DMS153 treated with DMSO at 0.1 percent for 48 hours (cell line): ENCODE data around the gene SMPDL3A.

ENCODE experiments used
- DNase-seq: peaks from one replicate; lab custom pipeline; 2025; ENCODE audit not compliant: unreplicated experiment; lab: John Stamatoyannopoulos, UW

The SMPDL3A gene

DNA sequence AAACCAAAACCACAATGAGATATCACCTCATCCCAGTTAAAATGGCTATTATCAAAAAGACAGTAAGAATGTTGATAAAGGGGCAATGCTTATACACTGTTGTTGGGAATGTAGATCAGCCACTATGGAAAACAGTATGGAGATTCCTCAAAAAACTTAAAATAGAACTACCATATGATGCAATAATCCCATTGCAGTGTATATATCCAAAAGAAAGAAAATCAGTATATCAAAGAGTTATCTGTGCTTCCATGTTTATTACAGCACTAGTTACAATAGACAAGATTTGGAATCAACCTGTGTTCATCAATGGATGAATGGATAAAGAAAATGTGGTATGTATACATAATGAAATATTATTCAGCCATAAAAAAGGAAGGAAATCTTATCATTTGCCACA is 13.1 kb upstream of the SMPDL3A start:
- DNase-seq, result no peak

DNA sequence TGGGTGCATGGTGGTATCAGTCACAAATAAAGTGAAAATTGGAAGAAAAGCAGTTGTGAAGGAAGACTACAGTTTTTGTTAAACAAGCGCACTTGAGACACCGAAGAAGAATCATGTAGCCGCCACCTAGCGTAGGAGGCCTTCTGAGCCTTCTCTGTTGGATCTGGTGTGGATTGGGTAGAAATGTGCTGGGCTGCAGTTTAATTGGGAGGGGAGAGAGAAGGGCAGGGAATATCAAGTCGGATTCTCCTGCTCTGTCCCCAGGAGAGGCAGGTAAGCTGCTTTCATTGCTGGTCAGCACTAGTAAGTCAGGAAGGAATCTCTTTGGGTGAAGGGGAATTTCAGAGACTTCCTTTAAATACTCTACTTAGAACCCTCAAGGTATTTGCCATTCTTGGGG is 10.8 kb upstream of the SMPDL3A start:
- no peak for DNase-seq

DNA sequence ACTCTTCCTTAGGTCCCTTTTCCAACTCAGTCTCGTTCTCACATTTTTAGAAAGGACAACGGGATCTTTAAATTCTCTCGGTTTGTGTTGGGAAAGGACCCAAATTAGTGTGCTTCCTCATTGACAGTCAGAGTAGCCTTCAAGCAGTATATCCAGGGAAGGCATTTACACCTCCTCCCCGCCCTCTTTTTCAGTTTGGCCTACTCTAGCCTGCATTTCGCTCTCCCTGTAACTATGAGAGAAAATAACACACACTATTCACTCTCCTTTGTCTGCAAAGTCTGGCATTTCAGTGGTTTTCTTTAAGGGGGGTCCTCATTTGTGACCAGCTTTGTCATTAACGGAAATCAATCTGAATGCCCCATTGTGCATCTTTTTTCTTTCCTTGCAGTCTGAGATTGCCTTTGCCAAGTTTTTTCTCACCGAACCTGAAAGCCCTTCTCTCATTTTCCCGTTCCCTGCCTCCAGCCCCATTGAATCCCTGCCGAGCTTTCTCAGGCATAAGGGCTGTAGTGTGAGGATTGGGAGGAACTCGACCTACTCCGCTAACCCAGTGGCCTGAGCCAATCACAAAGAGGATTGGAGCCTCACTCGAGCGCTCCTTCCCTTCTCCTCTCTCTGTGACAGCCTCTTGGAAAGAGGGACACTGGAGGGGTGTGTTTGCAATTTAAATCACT is 9.9 kb upstream of the SMPDL3A start:
- no peak for DNase-seq

DNA sequence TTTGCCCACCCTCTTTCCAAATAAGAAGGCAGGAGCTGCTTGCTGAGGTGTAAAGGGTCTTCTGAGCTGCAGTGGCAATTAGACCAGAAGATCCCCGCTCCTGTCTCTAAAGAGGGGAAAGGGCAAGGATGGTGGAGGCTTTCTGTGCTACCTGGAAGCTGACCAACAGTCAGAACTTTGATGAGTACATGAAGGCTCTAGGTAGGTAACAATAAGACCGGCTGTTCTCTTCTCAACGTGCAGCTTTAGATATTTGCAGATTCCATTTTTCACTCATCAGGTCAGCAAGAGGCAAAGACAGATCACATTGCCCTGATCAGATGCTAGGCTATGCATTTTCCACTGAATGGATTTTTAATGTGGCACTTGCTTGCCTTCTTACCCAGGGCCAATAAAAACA is 9.4 kb upstream of the SMPDL3A start, which contains the start of gene FABP7:
Gene FABP7 (plus strand): TSS at position 50 of the 400 bp plus-strand sequence. CDS start 79 bp downstream, at position 129.
- DNase-seq, result no peak

DNA sequence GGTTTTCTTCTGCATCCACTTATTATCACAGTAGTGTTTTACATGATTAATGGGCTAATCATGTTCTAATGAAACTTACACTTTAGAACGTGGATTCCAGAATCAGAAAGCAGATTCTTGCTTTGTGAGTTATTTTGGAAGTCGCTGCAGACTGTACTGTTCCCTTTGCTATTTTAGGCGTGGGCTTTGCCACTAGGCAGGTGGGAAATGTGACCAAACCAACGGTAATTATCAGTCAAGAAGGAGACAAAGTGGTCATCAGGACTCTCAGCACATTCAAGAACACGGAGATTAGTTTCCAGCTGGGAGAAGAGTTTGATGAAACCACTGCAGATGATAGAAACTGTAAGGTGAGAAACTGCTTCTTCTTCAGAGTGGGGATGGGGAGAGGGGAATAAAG is 8.9 kb upstream of the SMPDL3A start:
- no peak for DNase-seq

DNA sequence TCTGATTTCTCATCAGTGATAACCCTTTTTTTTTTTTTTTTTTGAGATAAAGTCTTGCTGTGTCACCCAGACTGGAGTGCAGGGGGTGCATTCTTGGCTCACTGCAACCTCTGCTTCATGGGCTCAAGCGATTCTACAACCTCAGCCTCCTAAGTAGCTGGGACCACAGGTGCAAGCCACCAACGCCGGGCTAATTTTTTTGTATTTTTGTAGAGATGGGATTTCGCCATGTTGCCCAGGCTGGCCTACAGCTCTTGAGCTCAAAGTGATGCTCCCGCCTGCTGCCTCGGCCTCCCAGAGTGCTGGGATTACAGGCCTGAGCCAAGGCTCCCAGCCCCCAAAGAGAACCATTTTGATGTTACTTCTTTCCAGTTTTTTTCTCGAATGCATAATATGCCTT is 7.3 kb upstream of the SMPDL3A start:
- DNase-seq, result no peak

DNA sequence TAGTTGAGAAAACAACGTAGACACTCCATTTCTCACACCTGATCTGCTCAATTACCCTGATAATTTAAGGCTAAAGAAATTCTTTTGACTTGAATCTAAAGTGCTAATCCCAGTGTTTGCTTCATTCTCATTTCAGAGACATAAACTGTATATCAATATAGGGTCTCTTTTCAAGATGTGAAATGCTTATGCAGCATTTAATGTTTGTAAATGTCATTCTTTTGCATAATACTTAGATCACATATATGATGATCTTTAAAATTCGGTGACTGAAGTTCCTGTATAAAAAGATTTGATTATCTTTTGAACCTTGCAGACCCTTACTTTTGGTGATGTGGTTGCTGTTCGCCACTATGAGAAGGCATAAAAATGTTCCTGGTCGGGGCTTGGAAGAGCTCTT is 5.7 kb upstream of the SMPDL3A start:
- no peak for DNase-seq

DNA sequence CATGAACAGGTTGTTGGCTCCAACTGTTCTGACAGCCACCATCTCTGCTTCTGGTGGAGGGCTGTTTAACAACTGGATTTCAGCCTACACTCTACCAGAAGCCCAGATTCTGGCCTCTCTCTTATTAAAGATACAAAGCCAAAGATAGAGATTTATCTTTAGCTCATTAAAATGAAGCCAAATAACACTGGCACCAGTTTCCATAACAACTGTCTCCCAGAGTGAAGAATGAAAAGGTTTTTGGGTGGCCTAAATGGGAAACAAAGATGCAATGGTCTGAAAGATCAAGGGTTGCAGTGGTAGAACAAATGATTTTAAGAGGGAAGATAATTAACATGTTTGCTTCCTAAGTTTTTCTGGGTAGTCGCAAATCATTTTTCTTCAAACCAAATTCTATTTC is 3.2 kb upstream of the SMPDL3A start:
- DNase-seq, result no peak

DNA sequence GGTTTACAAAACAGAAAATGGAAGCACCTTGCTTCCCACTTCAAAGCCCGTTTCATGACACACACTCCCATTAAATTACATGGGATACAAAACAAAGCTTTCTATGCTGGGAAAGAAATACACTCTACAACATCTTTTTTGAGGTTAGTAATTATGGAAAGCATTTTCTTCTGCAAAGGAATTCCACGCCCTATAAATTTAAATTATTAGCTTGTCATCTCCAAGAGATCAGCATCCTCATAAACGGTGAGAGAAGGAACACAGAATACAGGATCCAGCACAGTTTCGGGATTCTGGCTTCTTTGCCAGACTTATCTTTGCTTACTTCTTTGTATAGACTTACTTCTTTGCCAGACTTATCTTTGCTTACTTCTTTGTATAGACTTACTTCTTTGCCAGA is 1.3 kb upstream of the SMPDL3A start:
- no peak for DNase-seq

DNA sequence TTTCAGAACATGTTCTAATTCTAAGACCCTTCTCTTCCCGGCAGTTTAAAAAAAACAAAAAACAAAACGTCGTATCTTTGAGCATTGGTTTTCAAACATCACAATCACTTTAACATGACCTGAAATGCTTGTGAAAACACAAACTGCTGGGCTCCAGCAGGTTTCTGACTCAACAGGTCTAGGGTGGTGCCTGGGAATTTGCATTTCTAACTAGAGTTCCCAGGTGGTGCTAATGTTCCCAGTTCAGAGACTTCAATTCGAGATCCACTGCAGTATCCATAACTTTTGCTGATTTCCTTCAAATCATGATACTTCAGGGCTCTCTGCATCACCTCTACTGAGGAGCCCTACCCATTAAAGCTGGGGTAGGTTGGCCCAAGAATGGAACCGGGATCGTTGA is 850 bp upstream of the SMPDL3A start:
- DNase-seq, result no peak

DNA sequence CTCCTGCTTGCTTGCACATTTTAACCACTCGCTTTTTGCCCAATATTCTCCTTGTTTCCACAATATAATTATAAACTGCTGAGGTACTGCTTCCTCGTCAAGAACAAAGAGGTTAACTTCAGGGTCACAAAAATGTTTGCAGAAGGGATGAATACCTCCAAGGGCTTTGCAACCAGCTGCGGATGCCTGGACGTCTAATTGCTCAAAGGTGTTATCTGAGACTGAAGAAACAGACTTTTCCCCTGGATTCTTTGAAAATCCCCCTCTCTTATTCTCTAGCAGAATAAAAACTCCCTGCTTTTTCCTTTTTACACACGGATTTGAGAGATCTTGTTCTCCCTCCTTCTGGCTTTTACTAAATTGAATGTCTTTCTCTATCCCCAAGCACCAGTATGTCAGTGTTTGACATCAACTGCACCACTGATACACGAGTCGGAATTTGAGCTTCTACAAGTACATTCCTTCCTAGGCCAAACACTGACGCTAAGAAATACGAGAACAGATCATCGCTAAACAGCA is 336 bp upstream of the SMPDL3A start:
- DNase-seq, result no peak

DNA sequence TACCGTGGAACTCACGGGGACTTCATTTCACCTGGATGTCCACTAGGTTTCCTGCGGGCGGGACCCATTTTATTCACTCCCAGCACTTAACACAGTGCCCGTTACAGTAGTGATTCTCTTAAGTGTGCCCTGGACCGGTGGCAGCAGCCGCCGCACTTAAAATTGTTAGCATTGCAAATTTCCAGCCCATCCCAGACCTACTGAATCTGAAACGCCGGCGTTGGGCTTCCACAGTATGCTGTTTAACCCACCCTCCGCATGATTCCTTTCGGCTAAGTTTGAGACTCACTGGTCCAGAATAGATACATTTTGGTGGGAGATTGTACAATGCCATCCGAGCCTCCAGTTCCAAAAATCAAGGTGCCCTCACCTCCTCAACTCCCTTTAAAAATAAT is 967 bp downstream of the SMPDL3A start:
- DNase-seq, result peak; percentile 55

DNA sequence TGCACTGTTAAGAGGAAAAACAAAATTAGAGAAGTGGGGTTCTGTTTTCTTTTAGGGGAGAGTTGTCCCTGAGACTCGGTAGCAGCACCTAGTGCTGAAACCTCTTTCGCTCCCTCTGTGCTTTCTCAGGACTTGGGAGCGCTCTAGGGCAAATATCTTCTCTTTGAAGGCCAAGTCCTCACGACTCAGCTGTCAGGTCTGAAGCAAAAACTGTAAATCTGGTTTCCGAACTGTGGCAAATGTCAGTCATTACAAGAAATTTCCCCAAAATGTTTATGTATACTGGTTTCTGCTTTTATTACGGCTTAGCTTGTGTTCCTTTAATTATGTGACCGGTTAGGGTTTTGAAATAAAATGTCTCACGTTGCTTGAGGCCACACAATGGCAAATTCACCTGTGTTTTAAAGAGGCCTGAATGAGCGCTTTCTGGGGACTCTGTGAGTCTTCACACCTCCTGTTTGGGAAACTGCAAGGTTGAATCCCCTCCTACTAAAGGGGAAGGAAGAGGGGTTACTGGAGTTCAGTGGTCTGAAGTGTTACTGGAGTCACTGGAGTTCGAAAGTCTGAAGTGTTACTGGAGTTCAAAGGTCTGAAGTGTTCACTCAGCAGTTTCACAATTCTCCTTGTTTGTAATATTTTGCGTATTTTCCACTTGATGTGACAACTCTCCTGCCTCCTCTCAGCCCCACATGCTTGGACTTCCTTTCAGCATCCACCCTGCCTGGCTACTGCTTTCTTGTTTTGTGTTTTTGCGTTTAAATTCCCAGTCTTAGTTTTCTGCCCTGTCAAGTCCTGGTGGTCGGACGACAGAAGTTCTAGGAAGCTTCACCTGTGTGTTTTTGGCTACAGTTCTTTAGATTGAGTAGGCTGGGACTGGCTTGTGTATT is 1.6 kb downstream of the SMPDL3A start:
- DNase-seq, result no peak

DNA sequence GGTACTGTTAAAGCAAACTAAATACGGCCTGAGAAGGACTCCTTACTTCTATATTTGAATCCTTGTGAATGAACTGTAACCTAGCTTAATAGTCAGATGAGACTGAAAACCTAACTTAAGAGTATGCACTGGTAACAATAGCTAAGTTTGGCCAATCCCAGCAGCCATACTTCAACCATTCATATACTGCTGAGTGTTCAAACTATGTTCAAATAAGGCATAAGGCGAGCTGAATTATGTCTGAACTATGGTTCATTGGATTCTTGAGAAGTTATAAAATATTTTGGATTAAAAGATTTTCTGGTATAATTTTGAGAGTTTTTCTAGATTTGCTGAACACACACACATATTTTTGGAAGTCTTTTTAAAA is 2.2 kb downstream of the SMPDL3A start:
- no peak for DNase-seq

DNA sequence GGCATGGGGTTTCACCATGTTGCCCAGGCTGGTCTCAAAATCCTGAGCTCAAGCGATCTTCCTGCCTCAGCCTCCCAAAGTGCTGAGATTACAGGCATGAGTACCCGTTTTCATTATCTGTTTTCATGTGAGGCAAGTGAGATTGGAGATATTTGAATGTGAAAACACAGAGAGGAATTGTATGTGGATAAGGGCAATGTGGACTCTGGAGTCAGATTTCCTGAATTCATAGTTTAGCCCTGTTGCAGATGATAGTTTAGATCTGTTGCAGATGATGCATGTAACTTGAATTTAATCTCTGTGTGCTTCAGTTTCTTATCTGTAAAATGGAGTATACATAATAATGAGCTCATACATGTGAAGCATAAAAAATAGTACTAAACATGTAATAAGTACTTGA is 3.7 kb downstream of the SMPDL3A start:
- no peak for DNase-seq

DNA sequence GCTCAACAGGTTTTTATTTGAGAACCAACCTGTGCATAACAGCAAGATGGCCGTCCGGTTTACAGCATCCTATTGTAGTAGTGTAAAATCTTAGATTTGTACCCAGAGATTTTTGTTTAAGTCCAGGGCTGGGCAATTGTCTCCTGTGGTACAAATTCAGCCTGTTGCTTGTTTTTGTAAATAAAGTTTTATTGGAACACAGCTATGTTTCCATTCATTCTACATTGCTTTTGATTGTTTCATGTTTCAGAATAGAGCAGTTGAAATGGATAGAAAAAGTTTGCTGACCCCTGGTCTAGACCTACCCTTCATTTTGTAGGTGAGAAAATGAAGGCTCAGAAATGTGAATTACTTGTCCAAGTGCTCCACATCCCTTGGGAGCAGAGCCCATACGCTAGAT is 8.5 kb downstream of the SMPDL3A start:
- no peak for DNase-seq

DNA sequence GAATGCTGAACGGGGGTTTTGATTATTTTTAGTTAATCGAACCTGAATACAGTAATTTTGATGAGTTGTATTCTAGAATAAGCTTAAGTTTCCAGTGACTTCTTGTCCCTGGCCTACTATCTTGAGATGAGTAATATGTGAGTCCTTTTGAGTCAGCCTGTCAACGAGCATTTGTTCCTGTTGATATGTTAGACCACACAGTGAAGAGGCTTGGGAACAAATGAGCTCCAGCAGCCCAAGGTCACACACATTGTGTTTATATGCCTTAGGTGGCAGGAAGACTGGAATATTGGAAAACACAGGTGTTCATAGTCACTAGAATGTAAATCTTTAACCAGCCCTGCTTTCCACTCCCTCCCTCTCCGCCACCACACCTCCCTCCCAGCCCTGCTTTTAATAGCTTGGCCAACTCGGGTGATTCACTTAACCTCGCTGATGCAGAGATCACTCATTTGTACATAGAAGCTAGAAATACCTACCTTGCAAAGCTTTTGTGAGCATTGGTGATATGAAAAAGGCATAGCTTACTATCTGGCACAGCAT is 9.1 kb downstream of the SMPDL3A start:
- DNase-seq, result no peak

DNA sequence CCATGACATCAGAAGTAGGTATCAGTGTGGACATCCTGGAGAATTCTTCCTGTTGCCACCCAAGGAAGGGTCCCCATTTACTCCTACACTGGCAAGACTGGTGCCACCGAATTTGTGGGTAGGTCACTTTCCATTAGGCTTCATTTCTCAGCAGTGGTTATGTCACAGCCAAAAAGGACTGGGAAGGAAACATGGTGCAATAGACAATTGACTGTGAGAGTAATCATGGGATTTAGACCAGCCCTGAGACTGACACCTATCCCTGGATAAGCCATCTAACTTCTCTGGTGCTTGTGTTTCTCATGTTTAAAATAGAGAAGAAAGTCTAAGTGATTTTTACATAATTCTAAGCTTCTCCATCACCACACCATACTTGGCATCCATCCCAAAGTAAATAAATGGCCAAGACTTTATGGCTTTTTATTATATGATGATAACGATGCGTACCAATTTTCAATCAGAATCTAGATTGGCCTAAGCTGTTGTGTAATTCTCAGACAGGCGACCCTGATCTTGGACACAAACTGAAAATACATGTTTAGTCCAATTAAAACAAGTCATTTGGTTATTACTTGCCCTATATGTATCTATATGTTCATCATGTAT is 10.2 kb downstream of the SMPDL3A start:
- DNase-seq, result no peak

DNA sequence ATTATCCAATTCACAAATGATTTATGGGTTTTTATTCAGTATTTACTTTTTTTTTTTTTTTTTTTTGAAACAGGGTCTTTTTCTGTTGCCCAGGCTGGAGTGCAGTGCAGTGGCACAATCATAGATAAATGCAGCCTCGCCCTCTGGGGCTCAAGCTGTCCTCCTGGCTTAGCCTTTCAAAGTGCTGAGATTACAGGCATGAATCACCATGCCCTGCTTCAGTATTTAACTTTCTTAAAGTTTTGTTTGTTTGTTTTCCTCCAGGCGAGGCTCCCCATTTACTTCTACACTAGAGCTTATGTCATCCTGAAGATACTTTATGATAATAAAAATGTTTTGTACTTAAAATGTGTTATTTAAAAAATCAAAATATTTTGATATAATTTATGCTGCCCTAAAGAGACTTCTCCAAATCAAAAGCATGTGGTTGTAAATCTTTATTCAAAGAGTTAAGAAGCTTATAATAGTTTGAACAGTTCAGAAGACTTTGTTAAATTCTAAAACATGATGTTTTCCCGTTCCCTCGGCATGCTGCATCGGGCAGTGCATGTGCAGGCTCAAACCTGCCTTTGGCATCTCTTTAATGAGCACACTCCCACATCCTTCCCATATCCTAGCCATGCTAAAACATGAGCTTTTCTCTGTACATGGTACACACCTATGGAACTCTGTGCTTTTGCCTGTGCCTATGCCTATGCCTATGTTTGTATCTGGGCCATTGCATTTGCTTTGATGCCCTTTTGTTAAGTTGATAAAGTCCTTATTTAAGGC is 11.0 kb downstream of the SMPDL3A start:
- no peak for DNase-seq

DNA sequence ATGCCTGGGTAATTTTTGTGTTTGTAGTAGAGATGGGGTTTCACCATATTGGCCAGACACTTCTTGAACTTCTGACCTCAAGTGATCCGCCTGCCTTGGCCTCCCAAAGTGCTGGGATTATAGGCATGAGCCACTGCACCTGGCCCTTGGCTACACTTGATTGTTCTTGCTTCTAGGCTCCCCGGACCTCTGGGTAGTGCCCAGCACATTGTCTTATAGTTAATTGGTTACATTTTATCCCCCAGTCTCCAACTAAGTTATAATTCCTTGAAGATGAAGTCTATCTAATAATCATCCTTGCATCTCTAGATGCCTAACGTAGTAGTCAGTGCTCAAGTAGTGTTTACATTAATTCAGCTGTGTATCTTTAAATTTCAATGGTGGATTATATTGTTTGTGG is 11.8 kb downstream of the SMPDL3A start:
- no peak for DNase-seq

DNA sequence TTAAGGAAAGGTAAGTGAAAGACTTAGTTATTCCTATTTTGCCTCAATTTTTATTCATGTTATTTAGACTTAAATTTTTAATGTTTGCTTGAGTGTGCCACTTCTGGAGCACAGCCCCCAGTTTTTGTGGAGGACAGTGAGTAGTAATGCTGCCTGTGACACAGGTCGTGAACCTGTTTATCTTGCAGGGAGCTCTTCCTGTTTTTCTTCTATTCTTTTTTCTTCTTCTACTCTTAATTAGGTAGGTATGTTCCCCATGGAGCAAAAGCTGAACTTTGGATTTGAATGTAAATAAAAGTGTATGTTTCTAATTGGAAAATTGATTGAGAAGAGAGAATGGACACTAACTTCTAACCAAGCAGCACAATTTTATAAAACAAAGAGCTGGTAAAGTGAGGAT is 12.3 kb downstream of the SMPDL3A start:
- no peak for DNase-seq
